ENCODE data around the gene PHACTR3.
A peak's percentile ranks its signal among the peaks of the same experiment; 100 is the strongest.

PHACTR3 gene

DNA sequence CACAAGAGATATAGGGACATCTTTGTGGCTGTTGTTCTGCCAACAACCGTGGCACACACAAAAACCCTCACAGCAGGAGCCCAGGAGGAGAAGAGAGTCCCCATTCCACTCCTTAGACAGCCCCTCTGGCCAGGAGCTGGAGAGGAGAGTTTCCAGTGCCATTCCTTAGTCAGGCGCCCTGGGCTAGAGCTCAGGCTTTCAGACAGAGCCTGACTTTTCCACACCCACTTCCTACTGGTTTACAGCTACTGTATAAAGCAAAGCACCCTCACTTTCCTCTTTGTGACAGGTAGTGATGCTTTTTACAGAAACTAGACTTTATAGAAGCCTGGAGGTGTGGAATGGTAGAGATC lies 183.2 kb downstream of the PHACTR3 start:
- DNase-seq: peak in 1 of 2 donors; percentile 24
- TF ChIP-seq, protein P1, sequence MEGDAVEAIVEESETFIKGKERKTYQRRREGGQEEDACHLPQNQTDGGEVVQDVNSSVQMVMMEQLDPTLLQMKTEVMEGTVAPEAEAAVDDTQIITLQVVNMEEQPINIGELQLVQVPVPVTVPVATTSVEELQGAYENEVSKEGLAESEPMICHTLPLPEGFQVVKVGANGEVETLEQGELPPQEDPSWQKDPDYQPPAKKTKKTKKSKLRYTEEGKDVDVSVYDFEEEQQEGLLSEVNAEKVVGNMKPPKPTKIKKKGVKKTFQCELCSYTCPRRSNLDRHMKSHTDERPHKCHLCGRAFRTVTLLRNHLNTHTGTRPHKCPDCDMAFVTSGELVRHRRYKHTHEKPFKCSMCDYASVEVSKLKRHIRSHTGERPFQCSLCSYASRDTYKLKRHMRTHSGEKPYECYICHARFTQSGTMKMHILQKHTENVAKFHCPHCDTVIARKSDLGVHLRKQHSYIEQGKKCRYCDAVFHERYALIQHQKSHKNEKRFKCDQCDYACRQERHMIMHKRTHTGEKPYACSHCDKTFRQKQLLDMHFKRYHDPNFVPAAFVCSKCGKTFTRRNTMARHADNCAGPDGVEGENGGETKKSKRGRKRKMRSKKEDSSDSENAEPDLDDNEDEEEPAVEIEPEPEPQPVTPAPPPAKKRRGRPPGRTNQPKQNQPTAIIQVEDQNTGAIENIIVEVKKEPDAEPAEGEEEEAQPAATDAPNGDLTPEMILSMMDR (IDR thresholded peaks at IDR 0.05): no peak
- Histone ChIP-seq H3K27me3 (peaks cover 0 to 14% of the 10 kb centered on the region in 2 donors), H3K4me3 (no peak overlapping the region), H3K9me3 (peaks cover 0 to 8% (median 0%) of the 10 kb centered on the region in 3 donors), H3K36me3 (no peaks in the 10 kb centered on the region), H3K4me1 (no peaks in the 10 kb centered on the region), H3K27ac (no peak overlapping the region)
- intact Hi-C loops (cut with DNase I; ENCODE audit: low total_unique reads): no loop called here

DNA sequence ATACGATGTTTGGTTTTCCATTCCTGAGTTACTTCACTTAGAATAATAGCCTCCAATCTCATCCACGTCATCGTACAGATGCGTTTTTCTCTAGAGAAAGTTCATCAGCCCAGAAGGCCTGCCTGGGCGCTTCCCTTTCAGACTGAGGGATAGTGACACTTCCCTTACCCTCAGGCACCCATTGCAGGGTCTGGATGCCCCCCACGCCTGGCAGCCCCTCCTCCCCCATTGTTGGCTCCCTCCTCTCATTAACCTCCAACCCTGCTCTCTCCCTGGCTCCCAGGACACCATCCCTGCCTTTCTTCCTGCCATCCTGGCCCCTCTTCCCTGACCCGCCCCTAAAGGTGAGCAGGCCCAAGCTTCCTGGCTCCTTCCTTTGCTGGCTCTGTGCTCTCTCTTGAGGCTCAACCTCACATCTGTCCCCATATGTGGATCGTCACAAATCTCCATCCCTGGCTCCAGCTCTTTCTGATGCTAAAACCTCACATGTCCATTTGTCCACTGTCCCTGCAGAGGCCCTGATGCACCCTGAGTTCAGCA lies 183.9 kb downstream of the PHACTR3 start:
- Histone ChIP-seq H3K27ac (no peak overlapping the region), H3K4me3 (no peak overlapping the region), H3K9me3 (peaks cover 0 to 13% (median 3%) of the 10 kb centered on the region in 3 donors), H3K36me3 (no peaks in the 10 kb centered on the region), H3K4me1 (no peaks in the 10 kb centered on the region), H3K27me3 (peaks cover 0 to 13% of the 10 kb centered on the region in 2 donors)
- intact Hi-C loops (cut with DNase I; ENCODE audit: low total_unique reads): no loop called here
- TF ChIP-seq, protein P1 (IDR thresholded peaks at IDR 0.05): no peak
- peak in 1 of 2 donors; percentile 35 for DNase-seq

DNA sequence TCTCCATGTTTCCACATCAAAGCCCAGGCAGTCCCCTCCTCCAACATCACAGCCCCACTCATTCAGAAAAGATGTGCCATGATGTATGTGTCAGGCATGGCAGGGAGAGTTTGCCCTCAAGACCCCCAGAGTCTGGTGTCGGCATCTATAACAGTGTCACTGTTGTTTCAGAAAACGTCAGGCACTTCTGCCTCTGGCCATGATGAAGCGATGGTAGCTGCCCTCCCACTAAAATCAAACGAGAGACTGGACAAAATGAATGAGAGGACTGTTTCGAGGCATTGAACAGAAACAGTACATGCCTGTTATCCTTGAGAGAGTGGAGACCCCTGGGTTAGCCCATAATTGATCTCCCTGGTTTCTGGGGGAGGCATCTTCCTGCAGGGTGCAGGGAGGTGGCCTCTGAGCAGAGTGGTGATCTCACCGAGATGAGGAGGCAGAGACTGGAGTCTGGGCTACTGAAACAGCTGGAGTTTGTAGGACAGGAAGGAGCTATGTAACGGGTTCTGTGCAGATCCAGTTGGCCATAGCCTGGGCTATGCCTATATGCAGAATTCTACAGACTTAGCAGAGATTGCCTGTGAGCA lies 184.6 kb downstream of the PHACTR3 start:
- Histone ChIP-seq H3K27ac (no peak overlapping the region), H3K36me3 (no peaks in the 10 kb centered on the region), H3K4me3 (no peak overlapping the region), H3K4me1 (no peaks in the 10 kb centered on the region), H3K9me3 (peaks cover 0 to 13% (median 3%) of the 10 kb centered on the region in 3 donors), H3K27me3 (peaks cover 0 to 8% of the 10 kb centered on the region in 2 donors)
- intact Hi-C loops (cut with DNase I; ENCODE audit: low total_unique reads): no loop called here
- no peak for DNase-seq
- TF ChIP-seq, protein P1 (IDR thresholded peaks at IDR 0.05): no peak

DNA sequence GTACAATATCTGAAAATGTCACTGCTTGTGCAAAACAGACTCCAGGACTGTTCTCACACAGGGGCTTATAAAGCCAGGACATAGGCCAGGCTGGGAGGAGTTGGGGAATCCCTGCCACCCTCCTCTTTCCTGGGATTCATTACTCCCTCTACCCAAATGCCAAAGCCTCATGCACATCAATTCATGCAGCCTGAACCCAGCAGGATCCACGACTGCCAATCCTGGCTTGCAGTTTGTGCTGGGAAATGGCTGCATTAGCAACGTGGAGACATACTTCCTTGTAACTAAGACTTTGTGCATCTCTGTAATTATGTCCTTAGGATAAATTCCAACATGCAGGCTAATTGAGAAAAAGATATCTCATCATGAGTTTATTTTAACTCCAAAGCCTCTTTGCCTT lies 185.3 kb downstream of the PHACTR3 start:
- peaks cover 0 to 8% of the 10 kb centered on the region in 2 donors for H3K27me3 ChIP-seq
- no peak for DNase-seq
- no peaks in the 10 kb centered on the region for H3K4me1 ChIP-seq
- no peaks in the 10 kb centered on the region for H3K36me3 ChIP-seq
- intact Hi-C loops (cut with DNase I; ENCODE audit: low total_unique reads): no loop called here
- no peak overlapping the region for H3K4me3 ChIP-seq
- H3K9me3 ChIP-seq: peaks cover 0 to 13% (median 3%) of the 10 kb centered on the region in 3 donors
- no peak overlapping the region for H3K27ac ChIP-seq
- TF ChIP-seq, protein P1 (IDR thresholded peaks at IDR 0.05): no peak

DNA sequence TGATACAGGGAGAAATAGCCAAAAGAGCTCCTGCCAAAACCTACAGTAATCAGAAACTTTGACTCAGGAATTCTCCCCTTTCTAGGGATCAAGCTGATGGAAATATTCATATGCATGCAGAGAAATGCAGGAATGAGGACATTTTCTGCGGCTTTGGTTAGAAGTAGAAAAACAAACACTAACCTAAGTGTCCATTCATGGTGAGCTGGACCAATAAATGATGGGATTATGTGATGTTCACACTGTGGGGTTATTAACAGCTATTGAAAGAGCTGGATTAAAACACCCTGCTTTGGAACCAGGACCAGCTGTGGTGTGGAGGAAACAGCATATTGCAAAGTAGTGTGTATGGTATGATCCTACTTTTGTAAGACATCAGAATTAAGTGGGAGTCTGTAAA lies 186.0 kb downstream of the PHACTR3 start:
- H3K9me3 ChIP-seq: peaks cover 0 to 13% (median 3%) of the 10 kb centered on the region in 3 donors
- no peak for DNase-seq
- no peaks in the 10 kb centered on the region for H3K36me3 ChIP-seq

More for the DNA sequence above, 186.0 kb downstream of the PHACTR3 start:
- Histone ChIP-seq H3K27ac (no peak overlapping the region), H3K27me3 (peaks cover 0 to 8% of the 10 kb centered on the region in 2 donors), H3K4me3 (no peak overlapping the region), H3K4me1 (no peaks in the 10 kb centered on the region)
- TF ChIP-seq, protein P1 (IDR thresholded peaks at IDR 0.05): no peak
- intact Hi-C loops (cut with DNase I; ENCODE audit: low total_unique reads): no loop called here

Measured in tibial artery (tissue), 4 donors.